Lung (tissue), 12 donors: ENCODE results near the gene CBFA2T2. TPM values are rescaled to one million over a fixed set of nuclear protein-coding genes. Genes with fewer than 3 reads are reported as not detected.
A peak's percentile ranks its signal among the peaks of the same experiment; 100 is the strongest.

Source experiments
- ATAC-seq: fragments of 200-7000 bp; cut with Tn5 transposase; one replicate; pipeline ENCODE4 v1.9.1; 2020; ENCODE audit warnings: moderate number of reproducible peaks; ENCODE audit not compliant: insufficient read depth, low FRiP score
- DNase-seq, 3 donors: peaks; one replicate each; pipeline ENCODE4 v3.0.0-alpha.2; 2013 to 2017
- H3K27ac ChIP-seq, 2 donors: one replicate each; pipeline ENCODE4 v1.5.1; 2013; ENCODE audit warnings: mild to moderate bottlenecking in 2 of 2, moderate library complexity in 2 of 2, control low read depth in 1 of 2, inconsistent platforms in 1 of 2, low read depth in 1 of 2, low read length in 1 of 2
- H3K27me3 ChIP-seq, 3 donors: one replicate each; pipeline ENCODE4 v1.5.1; 2013; ENCODE audit warnings: low read length in 2 of 3; ENCODE audit not compliant: control insufficient read depth in 3 of 3, insufficient read depth in 3 of 3
- H3K36me3 ChIP-seq, 4 donors: one replicate each; pipeline ENCODE4 v1.5.1; 2013; ENCODE audit warnings: low read length in 4 of 4, mild to moderate bottlenecking in 1 of 4, moderate library complexity in 1 of 4; ENCODE audit not compliant: control insufficient read depth in 4 of 4, insufficient read depth in 4 of 4
- H3K4me1 ChIP-seq, 5 donors: one replicate each; pipeline ENCODE4 v1.5.1; 2013; ENCODE audit warnings: low read length in 5 of 5, mild to moderate bottlenecking in 2 of 5, moderate library complexity in 1 of 5; ENCODE audit not compliant: control insufficient read depth in 5 of 5, insufficient read depth in 5 of 5
- H3K4me3 ChIP-seq: one replicate; pipeline ENCODE4 v1.5.1; 2013; ENCODE audit warnings: mild to moderate bottlenecking, control low read depth, moderate library complexity
- H3K9ac ChIP-seq, 2 donors: one replicate each; pipeline ENCODE4 v1.5.1; 2013; ENCODE audit warnings: low read length in 2 of 2, control low read depth in 1 of 2; ENCODE audit not compliant: insufficient read depth in 1 of 2
- H3K9me3 ChIP-seq, 4 donors: one replicate each; pipeline ENCODE4 v1.5.1; 2013; ENCODE audit warnings: low read length in 3 of 4, mild to moderate bottlenecking in 1 of 4, moderate library complexity in 1 of 4; ENCODE audit not compliant: control insufficient read depth in 4 of 4, insufficient read depth in 3 of 4
- WGBS, 2 donors: extraction: QIAGEN DNeasy Blood & Tissue Kit; methylation state at CpG; one replicate each; pipeline ENCODE4 v1.1.7; 2013; 5-methylcytosine and 5-hydroxymethylcytosine counted together
- polyA plus RNA-seq, 2 donors: library from polyadenylated mRNA; stranded (reverse); fragments of 200-250 nt; gene quantifications; one replicate each; pipeline ENCODE4 v1.2.1, GENCODE V29; 2013
- total RNA-seq, 2 donors: library from RNA; depleted of rRNA in 1 of 2; stranded (reverse); fragments of >200 nt in 1 of 2; gene quantifications; one replicate each; pipeline ENCODE4 v1.2.1, GENCODE V29; 2014 to 2021
- TF ChIP-seq, protein P1 (sequence below): IDR thresholded peaks from 2 replicates; pipeline ENCODE4 v1.5.1; 2012; ENCODE audit warnings: mild to moderate bottlenecking; ENCODE audit errors: control extremely low read depth, extremely low read depth
- donor health status: control.
- donor health status: control.
- donor health status: Bipolar disorder and iron deficiency.
- donor health status: healthy.
- donor health status: DM: yes; HTN: yes; CAD: no.

Gene CBFA2T2
- total and polyA plus RNA-seq, 4 donors: 5.1 to 19.1 (median 8.2) TPM

DNA sequence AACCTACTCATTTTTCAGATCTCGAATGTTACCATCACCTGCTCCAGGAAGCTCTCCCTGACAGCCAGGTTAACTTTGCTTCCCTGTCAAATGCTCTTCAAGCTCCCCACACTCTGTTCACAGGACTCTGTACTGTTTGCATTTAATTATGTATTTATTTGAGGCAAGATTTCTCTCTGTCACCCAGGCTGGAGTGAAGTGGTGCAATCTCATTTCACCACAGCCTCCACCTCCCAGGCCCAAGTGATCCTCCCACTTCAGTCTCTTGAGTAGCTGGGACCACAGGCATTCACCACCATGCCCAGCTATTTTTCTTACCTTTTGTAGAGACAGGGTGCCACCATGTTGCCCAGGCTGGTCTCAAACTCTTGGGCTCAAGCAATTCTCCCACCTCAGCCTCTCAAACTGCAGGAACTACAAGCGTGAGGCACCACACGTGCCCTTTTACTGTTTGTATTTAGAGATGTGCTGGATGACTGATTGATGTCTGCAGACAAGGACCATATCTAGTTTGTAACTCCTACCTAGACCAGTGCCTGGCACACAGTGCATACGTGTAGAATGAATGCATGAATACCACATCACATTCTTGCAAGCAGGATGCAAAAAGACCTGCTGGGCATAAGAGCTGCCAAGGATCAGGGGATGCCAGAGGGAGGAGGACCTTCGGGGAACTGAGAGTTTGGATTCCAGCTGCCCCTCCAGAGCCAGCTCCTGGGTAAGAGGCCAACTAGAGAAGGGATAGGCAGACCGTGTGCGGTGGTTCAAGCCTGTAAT, 15.6 kb upstream of the CBFA2T2 start:
- Histone ChIP-seq H3K9ac (no peak overlapping the region), H3K27ac (no peak overlapping the region), H3K9me3 (no peaks in the 10 kb centered on the region), H3K36me3 (no peaks in the 10 kb centered on the region), H3K27me3 (no peaks in the 10 kb centered on the region), H3K4me3 (no peak overlapping the region), H3K4me1 (peaks cover 0 to 10% (median 0%) of the 10 kb centered on the region in 5 donors)
- 79 to 89% methylated on average over 7 of the region's 7 CpGs for WGBS, 2 donors
- no peak for DNase-seq
- TF ChIP-seq, protein P1, sequence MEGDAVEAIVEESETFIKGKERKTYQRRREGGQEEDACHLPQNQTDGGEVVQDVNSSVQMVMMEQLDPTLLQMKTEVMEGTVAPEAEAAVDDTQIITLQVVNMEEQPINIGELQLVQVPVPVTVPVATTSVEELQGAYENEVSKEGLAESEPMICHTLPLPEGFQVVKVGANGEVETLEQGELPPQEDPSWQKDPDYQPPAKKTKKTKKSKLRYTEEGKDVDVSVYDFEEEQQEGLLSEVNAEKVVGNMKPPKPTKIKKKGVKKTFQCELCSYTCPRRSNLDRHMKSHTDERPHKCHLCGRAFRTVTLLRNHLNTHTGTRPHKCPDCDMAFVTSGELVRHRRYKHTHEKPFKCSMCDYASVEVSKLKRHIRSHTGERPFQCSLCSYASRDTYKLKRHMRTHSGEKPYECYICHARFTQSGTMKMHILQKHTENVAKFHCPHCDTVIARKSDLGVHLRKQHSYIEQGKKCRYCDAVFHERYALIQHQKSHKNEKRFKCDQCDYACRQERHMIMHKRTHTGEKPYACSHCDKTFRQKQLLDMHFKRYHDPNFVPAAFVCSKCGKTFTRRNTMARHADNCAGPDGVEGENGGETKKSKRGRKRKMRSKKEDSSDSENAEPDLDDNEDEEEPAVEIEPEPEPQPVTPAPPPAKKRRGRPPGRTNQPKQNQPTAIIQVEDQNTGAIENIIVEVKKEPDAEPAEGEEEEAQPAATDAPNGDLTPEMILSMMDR: no peak
- no peak for ATAC-seq

DNA sequence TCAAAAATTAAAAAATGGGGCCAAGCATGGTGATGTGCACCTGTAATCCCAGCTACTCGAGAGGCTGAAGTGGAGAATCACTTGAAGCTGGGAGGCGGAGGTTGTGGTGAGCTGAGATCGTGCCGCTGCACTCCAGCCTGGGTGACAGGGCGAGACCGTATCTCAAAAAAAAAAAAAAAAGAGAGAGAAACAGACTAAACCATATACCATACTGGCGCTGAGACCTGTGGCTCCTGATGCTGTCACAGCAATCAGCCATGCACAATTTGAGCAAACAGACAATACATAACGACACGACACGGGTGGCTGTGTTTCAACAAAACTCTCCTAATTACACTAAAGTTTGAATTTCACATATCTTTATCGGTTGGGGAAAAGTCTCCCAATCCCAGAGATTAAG, 14.9 kb upstream of the CBFA2T2 start:
- no peak overlapping the region for H3K4me3 ChIP-seq
- 70 to 82% methylated on average over 9 to 11 of the region's 11 CpGs for whole genome bisulfite sequencing, 2 donors
- TF ChIP-seq, protein P1: no peak
- H3K27ac ChIP-seq: no peak overlapping the region
- H3K9ac ChIP-seq: no peak overlapping the region
- no peaks in the 10 kb centered on the region for H3K27me3 ChIP-seq
- H3K9me3 ChIP-seq: no peaks in the 10 kb centered on the region
- H3K36me3 ChIP-seq: no peaks in the 10 kb centered on the region
- peaks cover 0 to 10% (median 0%) of the 10 kb centered on the region in 5 donors for H3K4me1 ChIP-seq
- ATAC-seq (no peak), DNase-seq (no peak)

DNA sequence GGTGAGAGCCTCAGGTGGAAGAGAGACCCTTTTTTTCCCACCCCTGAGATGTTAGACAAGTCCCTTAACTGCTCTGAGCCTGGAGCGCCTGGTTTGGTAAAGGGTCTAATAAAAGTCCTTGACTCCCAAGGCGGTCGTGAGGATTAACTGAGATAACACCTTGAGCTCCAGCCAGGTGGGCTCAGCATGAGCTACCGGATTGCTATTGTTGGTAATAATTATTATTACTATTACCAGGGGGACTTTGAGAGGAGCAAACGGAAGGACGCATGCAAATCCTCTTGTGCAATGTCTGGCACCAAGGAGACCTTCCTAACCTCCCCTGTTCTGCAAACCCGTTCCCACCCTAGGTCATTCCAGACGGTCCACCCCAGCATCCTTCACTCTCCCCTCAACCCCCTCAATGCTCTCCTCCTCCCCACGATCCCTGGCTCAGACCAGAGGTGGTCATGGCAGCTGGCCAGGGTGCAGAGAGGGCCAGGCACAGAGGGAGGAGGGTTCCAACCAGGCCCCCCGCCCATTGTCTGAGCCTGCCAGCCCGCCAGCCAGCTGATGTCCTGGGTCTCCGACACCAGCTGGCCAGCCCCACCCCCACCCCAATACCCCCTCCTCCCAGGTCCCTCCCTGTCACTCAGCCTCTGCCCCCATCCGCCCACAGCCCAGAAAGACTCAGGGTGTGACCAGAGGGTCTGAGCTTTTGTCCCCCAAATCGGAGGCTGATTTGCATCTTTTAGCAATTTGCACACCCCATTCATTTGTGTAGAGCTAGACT, 14.3 kb upstream of the CBFA2T2 start:
- H3K4me1 ChIP-seq: peaks cover 0 to 10% (median 0%) of the 10 kb centered on the region in 5 donors
- no peaks in the 10 kb centered on the region for H3K9me3 ChIP-seq
- no peaks in the 10 kb centered on the region for H3K36me3 ChIP-seq
- H3K9ac ChIP-seq: no peak overlapping the region
- H3K27ac ChIP-seq: no peak overlapping the region
- no peak for ATAC-seq
- WGBS, 2 donors: 49 to 53% methylated on average over 14 of the region's 14 CpGs
- DNase-seq: peak; percentile 23 to 54 (median 34)
- H3K27me3 ChIP-seq: no peaks in the 10 kb centered on the region
- H3K4me3 ChIP-seq: no peak overlapping the region
- TF ChIP-seq, protein P1: no peak
